Stimulated activated CD8-positive, alpha-beta memory T cell treated with anti-CD3 and anti-CD28 coated beads, Interleukin-7, amount 100 ng/mL, for 48 hours (primary cell): ENCODE measurements around the gene C4orf36.
"Not testable (repeated sequence)": the region's sequence is repeated elsewhere in the genome, so short reads cannot be mapped to it uniquely, and the experiment has no call there.

Experiments used
- DNase-seq, 2 donors: peaks; one replicate each; pipeline ENCODE4 v3.0.0-alpha.2; 2020; ENCODE audit warnings: low read depth in 1 of 2; ENCODE audit errors: extremely low read depth in 1 of 2

Gene C4orf36

DNA sequence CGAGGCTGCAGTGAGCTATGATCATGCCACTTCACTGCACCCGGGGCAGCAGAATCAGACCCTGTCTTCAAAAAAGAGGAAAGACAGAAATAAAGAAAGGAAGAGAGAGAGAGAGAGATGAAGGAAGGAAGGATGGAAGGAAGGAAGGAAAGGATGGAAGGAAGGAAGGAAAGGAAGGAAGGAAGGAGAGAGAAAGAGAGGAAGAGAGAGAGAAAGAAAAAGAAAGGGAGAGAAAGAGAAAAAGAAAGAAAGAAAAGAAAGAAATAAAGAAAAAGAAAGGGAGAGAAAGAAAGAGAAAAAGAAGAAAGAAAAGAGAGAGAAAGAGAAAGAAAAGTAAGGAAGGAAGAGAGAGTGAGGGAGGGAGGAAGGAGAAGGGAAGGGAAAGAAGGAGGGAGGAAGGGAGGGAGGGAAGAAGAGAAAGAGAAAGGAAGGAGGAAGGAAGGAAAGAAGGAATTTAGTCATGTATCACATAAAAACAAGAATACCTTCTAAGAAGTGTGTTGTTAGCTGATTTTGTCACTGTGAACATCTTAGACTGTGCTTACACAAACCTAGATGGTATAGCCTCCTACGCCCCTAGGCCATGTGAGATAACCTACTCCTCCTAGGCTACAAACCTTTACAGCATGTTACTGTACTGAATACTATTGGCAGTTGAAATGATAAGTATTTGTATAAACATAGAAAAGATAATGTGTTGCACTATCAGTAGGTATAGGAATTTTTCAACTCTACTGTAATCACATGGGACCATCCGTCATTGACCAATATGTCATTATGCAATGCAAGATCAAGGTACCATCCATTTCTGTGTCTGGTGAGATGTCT is 25.2 kb upstream of the C4orf36 start:
- DNase-seq, result no peak

DNA sequence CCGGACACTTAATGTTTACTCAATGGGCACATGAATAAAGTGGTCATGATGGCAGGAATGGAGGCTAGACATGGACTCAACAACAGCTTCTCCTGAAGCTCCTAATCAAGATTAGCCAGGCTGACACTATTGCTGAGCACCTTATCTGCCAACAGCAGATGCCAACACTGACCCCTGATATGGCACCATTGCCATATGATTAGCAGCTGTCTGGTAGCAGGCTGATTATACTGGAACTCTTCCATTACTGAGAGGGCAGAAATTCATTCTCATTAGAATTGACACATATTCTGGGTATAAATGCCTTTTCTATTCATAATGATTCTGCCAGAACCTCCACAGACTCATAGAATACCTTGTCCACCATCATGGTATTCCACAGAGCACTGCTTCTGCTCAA is 24.2 kb upstream of the C4orf36 start:
- DNase-seq, result no peak

DNA sequence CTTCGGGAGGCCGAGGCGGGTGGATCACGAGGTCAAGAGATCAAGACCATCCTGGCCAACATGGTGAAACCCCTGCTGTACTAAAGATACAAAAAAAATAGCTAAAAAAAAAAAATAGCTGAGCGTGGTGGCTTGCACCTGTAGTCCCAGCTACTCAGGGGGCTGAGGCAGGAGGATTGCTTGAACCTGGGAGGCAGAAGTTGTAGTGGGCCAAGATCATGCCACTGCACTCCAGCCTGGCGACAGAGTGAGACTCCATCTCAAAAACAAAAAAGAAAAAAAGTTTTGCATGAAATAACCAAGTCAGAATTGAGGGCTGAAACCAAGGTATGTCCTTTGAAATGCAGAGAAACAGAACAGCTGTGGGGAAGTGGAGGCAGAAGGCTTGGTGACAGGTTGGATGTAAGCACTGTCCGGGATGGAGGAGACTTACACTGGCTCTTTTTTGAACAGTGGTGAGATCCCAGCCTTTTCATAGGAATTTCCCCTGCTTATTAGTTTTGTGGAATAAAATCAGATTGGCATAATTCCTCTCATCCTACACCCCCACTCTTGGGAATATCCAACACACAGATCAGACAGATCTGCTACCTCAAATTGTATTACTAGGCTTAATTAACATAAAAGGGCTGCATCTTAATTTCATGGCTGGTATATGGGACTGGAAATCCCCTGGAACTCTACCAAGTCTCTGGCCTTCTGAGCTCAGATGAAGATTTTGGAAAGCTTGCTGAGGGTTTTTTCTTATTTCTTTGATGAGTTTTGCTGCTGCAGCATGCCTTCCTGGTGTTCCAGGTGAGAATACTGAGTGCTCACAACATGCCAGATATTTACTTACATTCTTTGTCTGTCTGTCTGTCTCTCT is 18.8 kb upstream of the C4orf36 start:
- no peak for DNase-seq

DNA sequence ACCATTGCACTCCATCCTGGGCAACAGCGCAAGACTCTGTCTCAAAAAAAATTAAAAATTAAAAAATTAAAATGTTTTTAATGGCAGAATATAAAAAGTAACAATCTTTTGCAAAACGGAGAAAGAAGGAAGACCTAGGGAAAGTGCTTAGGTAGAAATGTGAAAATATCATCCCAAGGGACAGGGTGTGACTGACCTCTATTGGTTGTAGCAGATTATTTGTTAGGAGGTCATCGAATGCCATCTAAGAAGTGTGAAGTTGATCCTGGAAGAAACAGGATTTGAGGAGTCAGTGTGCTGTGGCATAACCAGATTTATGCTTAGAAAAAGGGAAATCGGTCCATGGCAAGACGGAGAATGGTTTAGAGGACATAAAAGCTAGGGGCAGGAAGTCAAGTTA is 18.1 kb upstream of the C4orf36 start:
- no peak for DNase-seq

DNA sequence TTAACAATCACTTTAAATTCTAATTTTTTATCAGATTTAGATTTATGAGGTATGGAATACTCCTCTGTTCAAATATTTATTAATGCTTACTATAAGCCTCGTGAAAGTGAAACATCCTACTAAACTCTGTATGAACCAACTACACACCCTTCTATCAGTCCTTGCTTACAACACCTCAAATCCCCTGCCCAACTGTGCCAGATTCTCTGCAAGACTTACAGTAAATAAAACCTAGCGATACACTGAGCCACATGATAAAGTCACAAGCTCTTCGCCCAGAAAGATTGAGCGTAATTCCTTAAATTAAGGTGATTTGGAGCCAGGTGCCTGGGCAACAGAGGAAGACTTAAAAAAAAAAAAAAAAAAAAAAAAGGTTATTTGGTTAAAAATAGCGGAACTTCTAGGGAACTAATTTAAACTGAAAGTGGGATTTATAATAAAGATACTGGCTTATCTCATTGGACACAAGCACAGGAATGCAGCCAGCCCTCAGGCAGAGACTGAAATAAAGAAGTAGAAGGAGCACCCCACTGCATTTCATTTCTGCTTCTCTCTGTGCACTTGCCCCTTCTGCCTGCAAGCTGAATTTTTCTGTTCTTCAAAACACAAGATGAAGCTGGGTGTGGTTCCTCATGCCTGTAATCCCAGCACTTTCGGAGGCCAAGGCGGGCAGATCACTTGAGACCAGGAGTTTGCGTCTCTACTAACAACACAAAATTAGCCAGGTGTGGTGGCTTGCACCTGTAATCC is 17.5 kb upstream of the C4orf36 start:
- DNase-seq, result no peak

DNA sequence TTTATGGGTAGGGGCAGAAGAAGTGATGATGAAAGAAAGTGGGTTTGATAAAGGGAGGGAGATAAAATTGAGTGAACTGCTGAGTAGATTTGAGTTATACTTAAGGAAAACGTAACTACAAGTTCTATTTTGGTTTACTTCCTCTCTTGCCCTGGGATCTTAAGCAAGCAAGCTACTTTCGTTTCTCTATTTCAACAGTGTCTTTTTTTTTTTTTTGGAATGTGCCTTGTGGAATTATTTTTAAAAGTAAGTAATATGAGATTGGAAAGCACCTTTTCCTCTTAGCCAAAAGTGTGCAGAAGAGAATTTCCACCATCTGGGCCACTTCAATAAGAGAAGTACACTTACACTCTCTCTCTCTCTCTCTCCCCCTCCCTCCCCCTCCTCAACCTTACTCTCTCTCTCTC is 16.0 kb upstream of the C4orf36 start:
- DNase-seq, result no peak

DNA sequence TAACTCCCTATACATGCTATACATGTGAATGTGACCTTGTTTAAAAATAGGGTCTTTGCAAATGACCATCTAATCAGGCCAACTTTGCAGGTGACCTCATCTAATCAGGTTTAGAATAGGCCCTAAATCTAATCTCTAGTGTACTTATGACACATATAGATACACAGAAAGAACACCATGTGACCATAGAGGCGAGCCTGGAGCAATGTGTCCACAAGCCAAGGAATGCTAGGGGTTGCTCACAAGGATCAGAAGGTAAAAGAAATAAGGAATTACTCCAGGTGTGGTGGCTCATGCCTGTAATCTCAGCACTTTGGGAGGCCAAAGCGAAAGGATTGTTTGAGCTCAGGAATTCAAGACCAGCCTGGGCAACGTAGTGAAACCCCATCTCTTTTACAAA is 9.6 kb upstream of the C4orf36 start:
- no peak for DNase-seq

DNA sequence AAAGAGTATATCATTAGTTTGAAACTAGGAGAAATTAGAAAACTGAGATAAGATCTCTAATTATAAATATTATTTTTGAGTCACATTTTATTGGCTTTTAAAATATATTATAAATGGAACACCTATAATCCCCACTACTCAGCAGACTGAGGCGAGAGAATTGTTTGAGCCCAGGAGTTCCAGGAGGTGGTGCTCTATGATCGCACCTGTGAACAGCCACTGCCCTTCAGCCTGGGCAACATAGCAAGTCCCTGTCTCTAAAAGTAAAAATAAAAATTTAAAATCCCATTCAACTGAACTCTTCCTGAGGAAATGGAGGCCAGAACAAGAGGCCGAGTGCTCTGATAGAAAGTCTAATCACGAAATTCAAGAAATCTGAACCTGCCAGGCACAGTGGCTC is 6.3 kb upstream of the C4orf36 start:
- no peak for DNase-seq

DNA sequence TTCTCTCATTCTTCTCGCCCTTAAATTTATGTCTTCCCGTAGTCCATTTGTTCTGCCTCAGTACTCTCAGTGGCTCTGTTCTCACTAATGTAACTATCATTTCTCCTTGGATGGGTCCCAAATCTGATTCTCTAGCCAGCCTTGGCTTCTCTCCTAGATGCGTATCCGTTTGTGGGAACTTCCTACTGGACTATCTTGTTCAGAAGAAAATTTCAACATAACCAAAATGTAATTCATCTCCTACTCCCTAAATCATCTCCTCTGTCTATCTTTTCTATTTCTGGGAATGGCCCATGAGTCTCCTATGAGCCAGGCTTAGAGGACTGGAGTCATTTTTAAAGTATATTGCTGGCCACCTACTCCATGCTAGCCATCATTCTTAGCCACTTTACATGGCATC is 4.4 kb upstream of the C4orf36 start:
- DNase-seq, result no peak

DNA sequence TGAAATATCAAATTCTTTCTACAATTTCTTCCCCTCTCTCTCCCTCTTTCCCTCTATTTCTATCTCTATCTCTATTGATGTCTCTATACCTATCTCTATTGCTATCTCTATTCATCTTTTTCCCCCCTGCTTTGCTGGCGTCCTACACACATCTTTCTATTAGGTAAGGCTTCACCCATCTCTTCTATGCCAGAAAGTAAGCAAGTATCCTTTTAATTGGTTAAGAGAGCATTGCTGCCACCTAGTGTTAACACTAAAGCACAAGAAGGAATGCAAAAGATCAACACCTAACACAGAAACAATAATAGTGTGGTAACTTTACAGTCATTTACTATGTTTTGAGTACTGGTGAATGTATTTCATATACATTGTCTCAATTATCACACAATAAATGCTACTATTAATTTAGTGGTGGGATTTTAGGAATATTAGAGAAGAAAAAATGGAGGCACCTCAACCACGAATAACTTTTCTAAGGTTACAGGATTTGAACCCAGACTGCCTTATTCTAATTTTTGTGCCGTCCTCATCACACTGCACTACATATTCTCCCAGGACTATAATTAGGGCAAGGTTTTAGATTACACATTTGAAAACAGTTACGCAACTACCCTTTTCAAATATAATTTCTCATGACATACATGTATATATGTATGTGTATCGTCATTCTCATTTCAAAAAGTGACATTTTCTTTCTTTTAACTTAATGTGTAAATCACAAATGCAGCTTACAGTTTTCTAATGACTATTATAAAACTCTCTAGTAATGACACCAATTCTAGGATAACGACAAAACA is 3.7 kb upstream of the C4orf36 start:
- DNase-seq, result no peak

DNA sequence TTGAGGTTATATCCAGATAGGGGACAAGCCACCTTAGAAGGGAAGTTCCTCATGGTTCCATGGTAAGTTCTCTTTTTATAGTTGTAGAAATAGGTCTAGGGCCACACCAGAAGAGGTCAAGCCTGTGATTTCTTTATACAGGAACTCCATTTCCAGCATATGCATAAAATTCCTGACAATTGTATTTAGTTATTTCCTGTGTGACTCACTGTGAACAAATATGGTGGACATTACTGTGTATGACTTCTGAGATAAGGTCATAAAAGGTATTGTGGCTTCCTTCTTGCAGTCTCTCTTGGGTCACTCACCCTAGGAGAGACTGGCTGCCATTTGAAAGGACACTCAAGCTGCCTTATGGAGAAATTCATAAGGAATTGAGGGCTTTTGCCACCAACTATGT is 2.2 kb upstream of the C4orf36 start:
- no peak for DNase-seq

DNA sequence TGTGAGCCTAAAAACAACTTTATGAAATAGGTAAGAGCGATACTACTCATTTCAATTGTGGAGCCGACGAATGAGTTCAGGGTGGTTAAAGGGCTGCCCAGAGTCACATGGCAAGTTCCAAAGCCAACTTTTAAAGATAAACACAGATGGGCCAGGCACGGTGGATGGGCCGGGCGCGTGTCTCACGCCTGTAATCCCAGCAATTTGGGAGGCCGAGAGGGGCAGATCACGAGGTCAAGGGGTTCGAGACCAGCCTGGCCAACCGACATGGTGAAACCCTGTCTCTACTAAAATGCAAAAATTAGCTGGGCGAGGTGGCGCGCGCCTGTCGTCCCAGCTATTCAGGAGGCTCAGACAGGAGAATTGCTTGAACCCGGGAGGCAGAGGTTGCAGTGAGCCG is 914 bp upstream of the C4orf36 start:
- no peak for DNase-seq

DNA sequence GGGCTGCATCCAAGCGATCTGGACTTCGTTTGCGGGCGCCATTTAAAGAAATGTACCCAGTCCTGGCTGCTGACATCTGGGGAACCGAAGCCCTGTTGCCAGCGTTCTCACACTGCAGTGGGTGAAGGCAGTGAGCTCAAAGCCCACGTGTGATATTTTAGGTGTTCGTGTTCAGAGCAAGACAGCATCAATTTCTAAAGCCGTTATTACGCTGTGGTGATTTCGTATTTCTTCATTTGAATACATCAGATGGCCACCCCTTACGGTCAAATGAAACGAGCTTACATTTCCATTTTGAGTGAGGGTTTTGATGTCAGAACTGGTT is 376 bp upstream of the C4orf36 start:
- no peak for DNase-seq

DNA sequence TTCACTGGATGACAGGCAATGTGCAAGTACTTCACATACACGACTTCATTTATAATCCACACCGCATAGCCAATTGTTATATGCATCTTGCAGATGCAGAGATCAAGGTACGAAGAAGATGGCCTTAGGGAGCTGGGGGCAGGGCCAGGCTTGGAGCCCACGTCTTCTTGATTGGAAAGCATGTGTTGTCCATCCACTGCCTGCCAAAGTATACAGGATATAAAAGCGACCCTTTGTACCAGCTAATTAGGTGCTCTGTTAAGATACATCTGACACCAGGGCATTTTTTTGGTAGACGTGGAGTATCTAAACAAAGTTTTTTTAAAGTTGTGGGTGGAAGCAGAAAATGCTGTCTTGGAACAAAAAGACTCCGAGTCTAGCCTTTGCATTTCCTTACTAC is 1.4 kb downstream of the C4orf36 start:
- no peak for DNase-seq

DNA sequence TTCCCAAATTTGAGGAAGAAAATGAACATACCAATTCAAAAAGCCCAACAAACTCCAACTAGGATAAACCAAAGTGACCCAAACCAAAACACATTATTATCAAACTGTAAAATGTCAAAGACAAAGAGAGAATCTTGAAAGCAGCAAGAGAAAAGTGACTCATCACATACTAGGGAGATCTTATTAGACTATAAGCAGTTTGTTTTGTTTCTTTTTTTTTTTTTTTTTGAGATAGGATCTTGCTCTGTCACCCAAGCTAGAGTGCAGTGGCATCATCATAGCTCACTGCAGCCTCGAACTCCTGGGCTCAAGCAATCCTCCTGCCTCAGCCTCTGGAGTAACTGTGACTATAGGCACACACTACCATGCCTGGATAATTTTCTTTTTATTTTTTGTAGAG is 12.6 kb downstream of the C4orf36 start:
- DNase-seq, result no peak

DNA sequence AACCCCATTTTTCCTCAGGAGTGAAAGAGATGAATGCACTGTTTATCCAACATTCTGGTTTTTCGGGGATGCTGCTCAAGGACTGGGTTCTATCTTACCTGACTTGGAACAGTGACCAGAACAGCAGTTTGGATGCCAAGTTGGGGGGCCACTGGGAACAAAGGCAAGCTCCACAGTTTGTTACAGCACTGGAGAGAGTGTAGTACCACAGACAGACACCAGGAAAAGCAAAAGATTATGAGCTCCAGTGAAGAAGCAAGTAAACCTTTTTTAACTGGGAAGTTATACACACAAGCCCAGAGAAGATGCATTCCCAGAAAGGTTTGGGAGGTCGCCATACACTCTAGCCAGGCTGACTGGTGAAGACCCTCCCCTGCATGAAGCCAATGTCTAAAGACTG is 13.6 kb downstream of the C4orf36 start:
- no peak for DNase-seq

DNA sequence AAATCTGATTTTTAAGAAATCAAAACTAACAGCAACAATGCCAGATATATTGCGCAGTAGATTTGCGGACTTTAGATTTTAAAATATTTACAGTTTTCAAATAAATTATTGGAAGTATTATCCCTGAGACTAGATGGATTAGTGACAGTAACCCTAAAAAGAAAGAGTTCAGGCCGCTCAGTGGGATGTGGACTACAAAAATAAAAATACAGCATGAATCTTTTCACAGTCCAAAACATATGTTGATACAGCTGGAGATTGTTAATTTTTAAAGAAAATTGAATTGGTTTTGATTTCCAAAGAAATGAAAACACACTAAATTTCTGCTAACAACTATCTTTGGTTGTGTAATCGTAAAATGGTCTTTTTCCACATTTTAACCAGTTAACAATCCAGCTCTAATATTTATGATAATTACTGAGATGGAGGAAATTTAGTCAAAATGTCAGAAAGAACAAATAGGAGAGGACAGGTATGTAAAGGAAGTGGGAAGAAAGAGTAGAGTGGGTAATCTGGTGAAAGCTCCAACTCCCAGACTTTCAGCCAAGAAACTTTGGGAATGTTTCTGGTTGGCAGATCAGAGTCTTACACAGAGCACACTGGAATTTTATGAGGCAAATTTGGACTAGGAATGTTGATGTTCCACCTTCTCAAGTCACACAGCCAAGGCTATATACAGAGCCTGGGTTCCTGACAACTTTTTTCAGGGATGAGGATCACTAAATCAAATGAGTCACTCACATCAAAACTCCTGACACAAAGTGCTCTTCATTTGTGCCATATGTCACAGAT is 15.1 kb downstream of the C4orf36 start:
- DNase-seq, result no peak

DNA sequence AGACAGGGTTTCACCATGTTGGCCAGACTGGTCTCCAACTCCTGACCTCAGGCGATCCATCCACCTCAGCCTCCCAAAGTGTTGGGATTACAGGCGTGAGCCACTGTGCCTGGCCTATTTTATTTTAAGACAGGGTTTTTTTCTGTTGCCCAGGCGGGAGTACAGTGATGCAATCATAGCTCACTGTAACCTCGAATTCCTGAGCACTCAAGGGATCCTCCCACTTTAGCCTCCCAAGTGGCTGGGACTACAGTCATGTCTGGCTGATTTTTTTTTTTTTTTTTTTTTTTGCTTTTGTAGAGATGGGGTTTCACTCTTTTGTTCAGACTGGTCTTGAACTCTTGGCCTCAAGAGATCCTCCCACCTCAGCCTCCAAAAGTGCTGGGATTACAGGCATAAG is 16.8 kb downstream of the C4orf36 start:
- DNase-seq, result not testable (repeated sequence)

DNA sequence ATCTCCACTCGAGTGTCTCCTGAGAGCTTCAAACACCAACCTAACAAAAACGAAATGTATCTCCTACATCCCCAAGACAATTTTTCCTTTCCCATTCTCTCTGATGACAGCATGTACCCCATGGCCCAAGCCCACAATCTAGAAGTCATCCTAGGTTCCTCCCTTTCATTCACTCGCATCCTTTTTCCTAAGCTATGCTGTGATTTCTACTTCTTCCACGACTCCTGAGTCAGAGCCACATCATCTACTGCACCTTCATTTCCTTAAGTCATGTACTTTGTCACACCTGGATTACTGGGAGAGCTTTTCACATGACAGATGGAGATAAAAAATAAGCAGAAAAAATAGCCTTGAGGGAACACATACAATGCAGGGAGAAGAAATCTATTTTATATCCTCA is 20.1 kb downstream of the C4orf36 start:
- DNase-seq, result no peak

DNA sequence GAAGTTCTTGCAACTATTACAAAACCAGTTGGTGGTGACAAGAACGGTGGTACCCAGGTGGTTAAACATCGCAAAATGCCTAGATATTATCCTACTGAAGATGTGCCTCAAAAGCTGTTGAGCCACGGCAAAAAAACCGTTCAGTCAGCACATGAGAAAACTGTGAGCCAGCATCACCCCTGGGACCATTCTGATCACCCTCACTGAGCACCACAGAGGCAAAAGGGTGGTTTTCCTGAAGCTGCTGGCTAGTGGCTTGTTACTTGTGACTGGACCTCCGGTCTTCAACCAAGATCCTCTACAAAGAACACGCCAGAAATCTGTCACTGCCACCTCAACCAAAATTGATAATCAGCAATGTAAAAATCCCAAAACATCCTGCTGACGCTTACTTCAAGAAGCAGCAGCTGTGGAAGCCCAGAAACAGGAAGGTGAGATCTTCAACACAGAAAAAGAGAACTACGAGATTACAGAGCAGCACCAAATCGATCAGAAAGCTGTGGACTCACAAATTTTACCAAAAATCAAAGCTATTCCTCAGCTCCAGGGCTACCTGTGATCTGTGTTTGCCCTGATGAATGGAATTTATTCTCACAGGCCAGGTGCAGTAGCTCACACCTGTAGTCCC is 21.7 kb downstream of the C4orf36 start:
- no peak for DNase-seq
